Activated gamma-delta T cell treated with Interleukin-2 at 50 U/mL for 16 hours (primary cell): ENCODE measurements around the gene TENM3.

Experiments used
- DNase-seq: peaks from one replicate; pipeline ENCODE4 v3.0.0-alpha.2; 2020

TENM3 gene

GRCh38 chr4:182644683-182645050, 401.5 kb downstream of the TENM3 start:
- DNase-seq, result no peak

GRCh38 chr4:182645511-182645910, 402.3 kb downstream of the TENM3 start:
- no peak for DNase-seq

- DNase-seq, result no peak
Measured at GRCh38 chr4:182647646-182648300, 404.6 kb downstream of the TENM3 start.

- no peak for DNase-seq
Measured at GRCh38 chr4:182648766-182649165, 405.6 kb downstream of the TENM3 start.

- no peak for DNase-seq
Measured at GRCh38 chr4:182649698-182650477, 406.7 kb downstream of the TENM3 start.

- no peak for DNase-seq
Measured at GRCh38 chr4:182653596-182653995, 410.4 kb downstream of the TENM3 start.

GRCh38 chr4:182655340-182655739, 412.1 kb downstream of the TENM3 start:
- DNase-seq, result no peak

- DNase-seq, result no peak
Measured at GRCh38 chr4:182662551-182662950, 419.3 kb downstream of the TENM3 start.

- no peak for DNase-seq
Measured at GRCh38 chr4:182671231-182671630, 428.0 kb downstream of the TENM3 start.

GRCh38 chr4:182671749-182672148, 428.5 kb downstream of the TENM3 start:
- no peak for DNase-seq

- no peak for DNase-seq
Measured at GRCh38 chr4:182678590-182678989, 435.4 kb downstream of the TENM3 start.

- no peak for DNase-seq
Measured at GRCh38 chr4:182679533-182679932, 436.3 kb downstream of the TENM3 start.

GRCh38 chr4:182680234-182680653, 437.0 kb downstream of the TENM3 start:
- DNase-seq, result no peak

GRCh38 chr4:182683661-182684060, 440.5 kb downstream of the TENM3 start:
- no peak for DNase-seq

- DNase-seq, result no peak
Measured at GRCh38 chr4:182684796-182685195, 441.6 kb downstream of the TENM3 start.

- no peak for DNase-seq
Measured at GRCh38 chr4:182688081-182688480, 444.9 kb downstream of the TENM3 start.

- no peak for DNase-seq
Measured at GRCh38 chr4:182694551-182694950, 451.3 kb downstream of the TENM3 start.

GRCh38 chr4:182695009-182695408, 451.8 kb downstream of the TENM3 start:
- DNase-seq, result no peak

GRCh38 chr4:182695842-182696241, 452.6 kb downstream of the TENM3 start:
- DNase-seq, result no peak

- DNase-seq, result no peak
Measured at GRCh38 chr4:182697094-182697493, 453.9 kb downstream of the TENM3 start.

- no peak for DNase-seq
Measured at GRCh38 chr4:182698212-182698611, 455.0 kb downstream of the TENM3 start.

GRCh38 chr4:182699201-182699600, 456.0 kb downstream of the TENM3 start:
- no peak for DNase-seq

- DNase-seq, result no peak
Measured at GRCh38 chr4:182699795-182700194, 456.6 kb downstream of the TENM3 start.

- DNase-seq, result no peak
Measured at GRCh38 chr4:182700362-182701160, 457.4 kb downstream of the TENM3 start.
